HUES48 (cell line): ENCODE measurements around the gene SPOCD1.
A peak's percentile ranks its signal among the peaks of the same experiment; 100 is the strongest.

ENCODE experiments used
- H3K27ac ChIP-seq: one replicate; pipeline ENCODE4 v1.7.0; 2013; ENCODE audit warnings: low read depth, low read length, inconsistent platforms
- H3K27me3 ChIP-seq: 2 replicates; pipeline ENCODE4 v1.6.1; 2013; ENCODE audit warnings: mild to moderate bottlenecking, low read length; ENCODE audit not compliant: control insufficient read depth, insufficient read depth
- H3K36me3 ChIP-seq: 2 replicates; pipeline ENCODE4 v1.6.1; 2013; ENCODE audit warnings: low read length; ENCODE audit not compliant: control insufficient read depth, insufficient read depth
- H3K4me1 ChIP-seq: 2 replicates; pipeline ENCODE4 v1.6.1; 2013; ENCODE audit warnings: mild to moderate bottlenecking, low read length; ENCODE audit not compliant: control insufficient read depth, insufficient read depth
- H3K4me3 ChIP-seq: 2 replicates; pipeline ENCODE4 v1.5.1; 2013; ENCODE audit warnings: mild to moderate bottlenecking, low read depth, low read length
- H3K9ac ChIP-seq: 2 replicates; pipeline ENCODE4 v1.6.1; 2013; ENCODE audit warnings: mild to moderate bottlenecking, low read depth, low read length, moderate library complexity
- H3K9me3 ChIP-seq: 2 replicates; pipeline ENCODE4 v1.6.1; 2013; ENCODE audit warnings: low read length; ENCODE audit not compliant: control insufficient read depth, insufficient read depth

The SPOCD1 gene

DNA sequence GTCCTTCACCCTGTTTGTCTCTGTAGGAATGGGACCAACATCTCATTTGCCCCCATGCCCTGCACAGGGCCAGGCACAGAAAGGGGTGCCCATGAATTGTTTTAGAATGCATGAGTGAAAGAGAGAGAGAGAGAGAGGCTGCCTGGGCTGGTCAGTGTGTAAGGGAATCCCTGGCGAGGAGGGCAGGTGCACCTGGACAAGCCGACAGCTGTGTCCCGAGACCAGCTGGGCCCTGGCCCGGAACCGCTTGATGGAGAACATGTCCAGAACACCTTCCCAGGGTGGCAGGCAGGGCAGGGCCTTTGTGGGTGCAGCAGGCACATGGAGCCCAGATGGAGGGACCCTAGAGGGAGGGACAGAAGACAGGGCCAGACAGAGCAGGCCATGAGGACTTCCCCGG is 22.7 kb downstream of the SPOCD1 start:
- H3K27ac ChIP-seq, result no peak overlapping the region
- H3K9me3 ChIP-seq, result no peaks in the 10 kb centered on the region
- H3K27me3 ChIP-seq, result no peaks in the 10 kb centered on the region
- H3K4me3 ChIP-seq, result no peak overlapping the region
- no peak overlapping the region for H3K9ac ChIP-seq
- H3K4me1 ChIP-seq, result peaks cover 8% of the 10 kb centered on the region; the same call in 1 of the 2 replicates
- H3K36me3 ChIP-seq, result no peaks in the 10 kb centered on the region

GRCh38 chr1:31792541-31792940 is 23.3 kb downstream of the SPOCD1 start:
- H3K4me1 ChIP-seq, result peaks cover 9% of the 10 kb centered on the region
- no peak overlapping the region for H3K27ac ChIP-seq
- H3K9me3 ChIP-seq, result no peaks in the 10 kb centered on the region
- no peak overlapping the region for H3K9ac ChIP-seq
- no peak overlapping the region for H3K4me3 ChIP-seq
- H3K27me3 ChIP-seq, result no peaks in the 10 kb centered on the region
- no peaks in the 10 kb centered on the region for H3K36me3 ChIP-seq

DNA sequence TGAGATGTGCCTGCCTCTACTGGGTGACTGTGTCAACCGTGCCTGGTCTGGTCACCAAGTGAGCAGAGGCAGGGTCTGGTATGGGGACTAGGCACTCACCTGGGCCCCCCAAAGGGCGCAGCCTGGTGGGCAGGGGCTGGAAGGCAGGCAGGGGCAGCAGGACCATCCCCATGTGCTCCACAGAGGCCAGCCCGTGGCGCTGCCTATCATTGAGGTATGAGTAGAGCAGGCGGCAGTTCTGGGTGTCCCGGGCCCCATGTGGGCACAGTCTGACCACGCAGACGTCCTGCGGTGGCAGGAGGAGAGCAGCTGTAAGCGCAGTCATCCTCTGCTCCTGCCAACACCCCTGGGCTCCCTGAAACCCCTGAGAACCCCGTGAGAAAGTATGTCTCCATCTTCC is 23.7 kb downstream of the SPOCD1 start:
- Histone ChIP-seq H3K27me3 (no peaks in the 10 kb centered on the region), H3K9ac (no peak overlapping the region), H3K27ac (no peak overlapping the region), H3K4me3 (no peak overlapping the region), H3K36me3 (no peaks in the 10 kb centered on the region), H3K9me3 (no peaks in the 10 kb centered on the region), H3K4me1 (peaks cover 11% of the 10 kb centered on the region)

DNA sequence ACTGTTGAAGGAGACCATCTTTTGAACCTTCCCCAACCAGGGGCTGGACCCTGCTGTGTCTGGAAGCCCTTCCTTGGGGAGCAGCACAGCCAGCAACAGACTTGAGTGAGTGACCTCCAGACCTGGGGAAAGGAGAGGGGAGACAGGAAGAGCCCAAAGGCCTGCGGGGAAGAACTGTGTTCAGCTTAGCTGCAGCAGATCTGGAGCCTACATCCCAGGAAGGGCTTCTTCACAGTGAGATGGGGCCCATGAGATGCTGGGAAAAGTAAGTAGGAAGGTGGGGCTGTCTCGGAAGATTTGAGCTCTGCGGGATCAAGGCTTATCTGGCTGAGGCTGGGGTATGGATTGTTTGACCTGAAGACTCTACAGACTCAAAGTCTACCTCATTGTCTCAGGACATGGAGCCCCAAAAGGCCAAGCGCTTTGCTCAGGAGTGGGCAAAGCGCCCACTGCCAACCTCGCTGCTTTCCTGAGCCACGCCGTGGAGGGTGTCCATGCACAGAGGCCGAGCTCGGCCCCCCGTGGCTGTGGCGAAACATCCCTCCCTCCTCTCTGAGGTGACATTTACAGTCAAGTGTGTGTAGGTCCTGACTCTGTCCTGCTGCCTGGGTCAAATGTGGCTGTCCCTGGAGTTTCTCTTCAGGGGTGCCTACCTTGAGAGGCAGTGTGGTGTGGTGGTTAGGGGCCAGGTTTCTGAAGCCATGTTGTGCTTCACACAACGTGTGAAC is 24.5 kb downstream of the SPOCD1 start:
- no peak overlapping the region for H3K4me3 ChIP-seq
- H3K36me3 ChIP-seq, result no peaks in the 10 kb centered on the region
- peaks cover 11% of the 10 kb centered on the region for H3K4me1 ChIP-seq
- no peaks in the 10 kb centered on the region for H3K9me3 ChIP-seq
- H3K27ac ChIP-seq, result no peak overlapping the region
- no peaks in the 10 kb centered on the region for H3K27me3 ChIP-seq
- no peak overlapping the region for H3K9ac ChIP-seq

- Histone ChIP-seq H3K9me3 (no peaks in the 10 kb centered on the region), H3K4me3 (no peak overlapping the region), H3K9ac (no peak overlapping the region), H3K27me3 (no peaks in the 10 kb centered on the region), H3K4me1 (peaks cover 11% of the 10 kb centered on the region), H3K36me3 (no peaks in the 10 kb centered on the region), H3K27ac (no peak overlapping the region)
Measured at GRCh38 chr1:31790641-31791091, 25.2 kb downstream of the SPOCD1 start.

DNA sequence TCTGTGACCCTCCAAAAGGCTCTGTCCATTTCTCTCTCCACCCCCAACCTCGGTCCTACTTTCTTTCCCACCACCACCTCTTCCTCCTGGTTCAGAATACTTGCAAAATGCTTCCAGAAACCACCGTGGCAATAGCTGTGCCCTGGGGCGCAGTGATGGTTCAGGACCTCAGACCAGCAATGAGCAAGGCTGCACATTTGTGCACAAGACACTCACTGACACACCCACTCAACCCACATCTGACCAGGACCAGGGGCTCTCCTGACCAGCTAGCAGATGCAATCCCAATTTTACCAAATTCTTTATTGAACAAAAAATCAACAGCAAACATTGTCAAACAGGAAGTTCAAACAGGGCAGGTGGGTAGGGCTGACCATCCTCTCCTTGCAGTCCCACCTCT is 25.7 kb downstream of the SPOCD1 start:
- Histone ChIP-seq H3K27ac (no peak overlapping the region), H3K4me1 (peaks cover 11% of the 10 kb centered on the region)

GRCh38 chr1:31789259-31790065 is 26.4 kb downstream of the SPOCD1 start:
- Histone ChIP-seq H3K9me3 (no peaks in the 10 kb centered on the region), H3K27me3 (no peaks in the 10 kb centered on the region), H3K36me3 (no peaks in the 10 kb centered on the region), H3K4me1 (peaks cover 11% of the 10 kb centered on the region), H3K9ac (no peak overlapping the region), H3K4me3 (peak overlapping the region; percentile 74), H3K27ac (no peak overlapping the region)

More for the DNA sequence above, 25.7 kb downstream of the SPOCD1 start:
- Histone ChIP-seq H3K36me3 (no peaks in the 10 kb centered on the region), H3K9me3 (no peaks in the 10 kb centered on the region), H3K9ac (no peak overlapping the region), H3K27me3 (no peaks in the 10 kb centered on the region), H3K4me3 (no peak overlapping the region)

GRCh38 chr1:31788825-31789256 is 27.0 kb downstream of the SPOCD1 start:
- Histone ChIP-seq H3K27me3 (no peaks in the 10 kb centered on the region), H3K27ac (peak overlapping the region; percentile 91), H3K9me3 (no peaks in the 10 kb centered on the region), H3K4me1 (peaks cover 11% of the 10 kb centered on the region), H3K36me3 (no peaks in the 10 kb centered on the region), H3K9ac (no peak overlapping the region), H3K4me3 (peak overlapping the region; percentile 74)

GRCh38 chr1:31788138-31788824 is 27.5 kb downstream of the SPOCD1 start:
- H3K27ac ChIP-seq, result peak overlapping the region; percentile 91
- peak overlapping the region; percentile 74 for H3K4me3 ChIP-seq
- H3K4me1 ChIP-seq, result peaks cover 13% of the 10 kb centered on the region
- H3K9ac ChIP-seq, result peak overlapping the region; percentile 75
- no peaks in the 10 kb centered on the region for H3K9me3 ChIP-seq
- no peaks in the 10 kb centered on the region for H3K27me3 ChIP-seq
- H3K36me3 ChIP-seq, result no peaks in the 10 kb centered on the region

DNA sequence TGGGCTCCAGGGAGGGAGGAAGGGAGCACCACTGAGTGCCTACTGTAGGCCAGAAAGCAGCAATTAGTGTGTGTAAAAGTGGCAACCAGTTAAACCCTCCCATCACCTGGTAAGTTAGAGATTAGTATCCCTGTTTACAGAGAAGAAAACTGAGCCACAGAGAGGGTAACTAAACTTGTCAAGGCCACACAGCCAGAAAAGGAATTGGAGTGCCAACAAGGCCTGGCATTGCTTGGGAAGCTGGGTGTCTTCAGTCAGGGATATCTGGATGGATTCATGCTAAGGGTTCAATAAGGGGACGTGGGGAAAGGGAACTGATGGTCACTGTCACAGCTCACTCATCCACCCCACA is 28.1 kb downstream of the SPOCD1 start:
- no peaks in the 10 kb centered on the region for H3K36me3 ChIP-seq
- H3K27me3 ChIP-seq, result no peaks in the 10 kb centered on the region
- peak overlapping the region; percentile 91 for H3K27ac ChIP-seq
- H3K9me3 ChIP-seq, result no peaks in the 10 kb centered on the region
- H3K9ac ChIP-seq, result no peak overlapping the region
- H3K4me3 ChIP-seq, result peak overlapping the region; percentile 74
- H3K4me1 ChIP-seq, result peaks cover 18% of the 10 kb centered on the region

DNA sequence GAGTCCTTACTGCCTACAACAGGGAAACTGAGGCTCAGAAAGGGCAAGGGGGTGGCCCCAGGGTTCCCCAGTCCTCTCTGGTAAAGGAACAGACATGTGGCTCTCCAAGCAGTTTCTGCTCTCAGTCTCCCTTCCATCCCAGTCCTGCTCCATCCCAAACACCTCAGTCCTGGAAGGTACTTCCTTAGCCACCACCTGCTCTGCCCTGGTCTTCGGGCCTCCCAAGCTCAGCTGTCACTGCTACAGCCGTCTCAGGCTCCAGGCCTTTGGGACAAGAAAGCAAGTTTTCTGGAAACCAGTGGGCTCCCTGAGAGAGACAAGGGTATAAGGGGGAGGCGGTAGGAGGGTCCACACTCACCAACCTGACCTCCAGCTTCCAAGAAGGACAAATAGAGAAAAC is 28.6 kb downstream of the SPOCD1 start:
- peaks cover 23% of the 10 kb centered on the region for H3K4me1 ChIP-seq
- H3K27ac ChIP-seq, result no peak overlapping the region
- no peaks in the 10 kb centered on the region for H3K9me3 ChIP-seq
- no peaks in the 10 kb centered on the region for H3K36me3 ChIP-seq
- H3K27me3 ChIP-seq, result no peaks in the 10 kb centered on the region
- H3K4me3 ChIP-seq, result no peak overlapping the region
- H3K9ac ChIP-seq, result no peak overlapping the region
